Measurements from ENCODE around the gene DBN1. TPM values are rescaled to one million over a fixed set of nuclear protein-coding genes. Genes with fewer than 3 reads are reported as not detected.
A peak's percentile ranks its signal among the peaks of the same experiment; 100 is the strongest.

The DBN1 gene
- total and polyA plus RNA-seq, 2 donors (not counting 1 experiment from before 2014, with no cell fraction given) = 1.4 to 1.9 TPM

DNA sequence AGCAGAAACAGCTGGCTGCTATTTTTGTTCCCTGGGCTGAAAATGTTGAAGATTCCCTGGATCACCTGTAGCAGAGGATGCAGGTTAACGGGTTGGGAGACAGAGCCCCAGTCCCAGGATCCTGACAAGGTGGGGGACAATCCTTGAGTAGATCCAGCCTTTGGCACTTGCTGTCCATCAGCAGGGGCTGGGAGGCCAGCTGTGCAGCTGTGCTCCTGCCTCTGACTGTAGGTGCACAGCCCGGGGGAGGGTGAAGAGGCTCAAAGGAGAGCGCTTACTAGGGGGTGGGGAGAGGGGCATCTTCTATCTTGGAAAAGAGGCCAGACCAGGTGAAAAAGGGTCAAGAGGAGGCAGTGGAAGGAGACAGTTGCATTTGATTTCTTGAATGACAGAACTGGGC lies 46.8 kb upstream of the DBN1 start:
- POLR2A ChIA-PET = interaction anchor here (0.6 kb wide), 1 partner anchor 598 kb away, joined by 3 read pairs; no protein-coding TSS in a partner anchor
- Mint-ChIP-seq H3K4me1 (peaks cover 42% of the 10 kb centered on the region), H3K4me3 (no peak overlapping the region), H3K27me3 (no peaks in the 10 kb centered on the region), H3K27ac (peak overlapping the region; percentile 2), H3K9me3 (ENCODE audit: insufficient read depth) (no peaks in the 10 kb centered on the region)
- Histone ChIP-seq H3K4me1 (ENCODE audit: control insufficient read depth in 2 of 2, insufficient read depth in 2 of 2, low read length in 2 of 2) (peaks cover 7 to 27% of the 10 kb centered on the region in 2 donors), H3K27ac (ENCODE audit: low read length in 2 of 2) (no peak overlapping the region), H3K4me3 (ENCODE audit: control extremely low read depth in 1 of 5, extremely low read depth in 1 of 5, insufficient read depth in 1 of 5, low read depth in 2 of 5, low read length in 4 of 5) (no peak overlapping the region), H2AFZ (ENCODE audit: insufficient read depth, low read depth, low read length, poor library complexity, severe bottlenecking) (no peak overlapping the region), H3K27me3 (replicated peaks in 1 of 4; ENCODE audit: control extremely low read depth in 1 of 4, control insufficient read depth in 3 of 4, insufficient read depth in 4 of 4, low read length in 3 of 4) (no peaks in the 10 kb centered on the region), H3K9me3 (ENCODE audit: control extremely low read depth in 1 of 3, control insufficient read depth in 2 of 3, insufficient read depth in 1 of 3, low read length in 2 of 3) (no peaks in the 10 kb centered on the region), H3K79me2 (ENCODE audit: control insufficient read depth, insufficient read depth, low read length) (peaks cover 39% of the 10 kb centered on the region), H3K9ac (ENCODE audit: low read length) (no peak overlapping the region), H4K20me1 (ENCODE audit: control insufficient read depth, insufficient read depth, low read length, poor library complexity, severe bottlenecking) (peaks cover 26% of the 10 kb centered on the region), H3K4me2 (replicated peaks; ENCODE audit: low read depth, low read length, poor library complexity, severe bottlenecking) (no peak overlapping the region), H3K36me3 (replicated peaks in 1 of 2; ENCODE audit: control extremely low read depth in 1 of 2, control insufficient read depth in 1 of 2, extremely low read depth in 1 of 2, insufficient read depth in 2 of 2, low read length in 1 of 2) (peaks cover 0 to 47% of the 10 kb centered on the region in 2 experiments)
- no peak for TF ChIP-seq EZH2 (IDR thresholded peaks at IDR 0.05; ENCODE audit: borderline replicate concordance, insufficient read depth, low read depth, low read length, poor library complexity, severe bottlenecking)
- TF ChIP-seq, protein P1, sequence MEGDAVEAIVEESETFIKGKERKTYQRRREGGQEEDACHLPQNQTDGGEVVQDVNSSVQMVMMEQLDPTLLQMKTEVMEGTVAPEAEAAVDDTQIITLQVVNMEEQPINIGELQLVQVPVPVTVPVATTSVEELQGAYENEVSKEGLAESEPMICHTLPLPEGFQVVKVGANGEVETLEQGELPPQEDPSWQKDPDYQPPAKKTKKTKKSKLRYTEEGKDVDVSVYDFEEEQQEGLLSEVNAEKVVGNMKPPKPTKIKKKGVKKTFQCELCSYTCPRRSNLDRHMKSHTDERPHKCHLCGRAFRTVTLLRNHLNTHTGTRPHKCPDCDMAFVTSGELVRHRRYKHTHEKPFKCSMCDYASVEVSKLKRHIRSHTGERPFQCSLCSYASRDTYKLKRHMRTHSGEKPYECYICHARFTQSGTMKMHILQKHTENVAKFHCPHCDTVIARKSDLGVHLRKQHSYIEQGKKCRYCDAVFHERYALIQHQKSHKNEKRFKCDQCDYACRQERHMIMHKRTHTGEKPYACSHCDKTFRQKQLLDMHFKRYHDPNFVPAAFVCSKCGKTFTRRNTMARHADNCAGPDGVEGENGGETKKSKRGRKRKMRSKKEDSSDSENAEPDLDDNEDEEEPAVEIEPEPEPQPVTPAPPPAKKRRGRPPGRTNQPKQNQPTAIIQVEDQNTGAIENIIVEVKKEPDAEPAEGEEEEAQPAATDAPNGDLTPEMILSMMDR (IDR thresholded peaks at IDR 0.05) = no peak
- CTCF ChIA-PET = no interaction called here
- DNase-seq = no peak
- 90% methylated on average over 3 of the region's 3 CpGs for WGBS (ENCODE audit: insufficient coverage)
- intact Hi-C loops (cut with micrococcal nuclease) = no loop called here
- ATAC-seq (ENCODE audit: low read depth) = no peak

DNA sequence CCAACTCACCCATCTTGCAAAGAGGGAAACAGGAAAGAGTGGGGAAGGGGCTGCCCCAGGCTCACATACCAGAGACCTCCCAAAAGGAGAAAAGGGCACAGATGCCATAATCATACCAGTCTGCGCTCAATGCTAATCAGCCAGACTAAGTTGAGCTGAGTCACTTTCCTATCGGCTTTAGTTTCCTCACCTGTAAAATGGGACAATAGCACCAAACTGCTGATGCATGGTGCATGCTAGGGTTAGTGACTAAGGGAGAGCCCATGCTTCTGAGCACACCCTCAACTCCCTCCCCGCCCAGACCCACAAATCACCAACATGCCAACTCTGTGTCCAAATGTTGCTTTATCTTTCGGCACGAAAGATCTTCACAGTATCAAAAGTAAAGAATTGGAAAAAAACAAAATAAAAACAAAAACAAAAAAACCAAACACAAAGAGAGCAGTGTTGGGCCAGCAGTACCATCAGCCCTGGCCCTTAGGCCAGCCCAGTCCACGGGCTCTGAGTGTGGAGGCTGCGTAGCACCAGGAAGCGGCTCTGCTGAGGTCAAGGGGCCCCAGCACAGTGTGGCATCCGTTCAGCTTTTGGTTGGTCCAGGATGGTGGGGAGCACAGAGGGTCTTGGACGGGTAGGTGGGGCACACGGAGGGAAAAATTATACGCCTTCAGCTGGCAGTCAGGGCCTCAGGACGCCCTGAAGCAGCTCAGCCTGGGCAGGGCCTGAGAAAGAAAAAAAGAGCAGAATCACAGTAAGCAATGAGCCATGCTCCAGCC lies 46.2 kb upstream of the DBN1 start:
- Mint-ChIP-seq H3K4me3 (no peak overlapping the region), H3K27ac (no peak overlapping the region), H3K27me3 (no peaks in the 10 kb centered on the region), H3K9me3 (ENCODE audit: insufficient read depth) (no peaks in the 10 kb centered on the region), H3K4me1 (peaks cover 44% of the 10 kb centered on the region)
- Histone ChIP-seq H3K79me2 (ENCODE audit: control insufficient read depth, insufficient read depth, low read length) (peaks cover 45% of the 10 kb centered on the region), H3K4me2 (replicated peaks; ENCODE audit: low read depth, low read length, poor library complexity, severe bottlenecking) (no peak overlapping the region), H3K27ac (ENCODE audit: low read length in 2 of 2) (peak overlapping the region in 1 of 2 donors; percentile 26), H3K4me1 (ENCODE audit: control insufficient read depth in 2 of 2, insufficient read depth in 2 of 2, low read length in 2 of 2) (peaks cover 7 to 27% of the 10 kb centered on the region in 2 donors), H3K4me3 (ENCODE audit: control extremely low read depth in 1 of 5, extremely low read depth in 1 of 5, insufficient read depth in 1 of 5, low read depth in 2 of 5, low read length in 4 of 5) (no peak overlapping the region), H3K36me3 (replicated peaks in 1 of 2; ENCODE audit: control extremely low read depth in 1 of 2, control insufficient read depth in 1 of 2, extremely low read depth in 1 of 2, insufficient read depth in 2 of 2, low read length in 1 of 2) (peaks cover 0 to 49% of the 10 kb centered on the region in 2 experiments), H4K20me1 (ENCODE audit: control insufficient read depth, insufficient read depth, low read length, poor library complexity, severe bottlenecking) (peaks cover 31% of the 10 kb centered on the region), H3K27me3 (replicated peaks in 1 of 4; ENCODE audit: control extremely low read depth in 1 of 4, control insufficient read depth in 3 of 4, insufficient read depth in 4 of 4, low read length in 3 of 4) (no peaks in the 10 kb centered on the region), H2AFZ (ENCODE audit: insufficient read depth, low read depth, low read length, poor library complexity, severe bottlenecking) (no peak overlapping the region), H3K9me3 (ENCODE audit: control extremely low read depth in 1 of 3, control insufficient read depth in 2 of 3, insufficient read depth in 1 of 3, low read length in 2 of 3) (no peaks in the 10 kb centered on the region), H3K9ac (ENCODE audit: low read length) (no peak overlapping the region)
- no peak for ATAC-seq (ENCODE audit: low read depth)
- WGBS (ENCODE audit: insufficient coverage) = 82% methylated on average over 8 of the region's 13 CpGs
- intact Hi-C loops (cut with micrococcal nuclease) = no loop called here
- DNase-seq = no peak
- POLR2A ChIA-PET = no interaction called here
- TF ChIP-seq, protein P1 (IDR thresholded peaks at IDR 0.05) = no peak
- TF ChIP-seq EZH2 (IDR thresholded peaks at IDR 0.05; ENCODE audit: borderline replicate concordance, insufficient read depth, low read depth, low read length, poor library complexity, severe bottlenecking) = no peak
- CTCF ChIA-PET = interaction anchor here (1.1 kb wide), 1 partner anchor 62 kb away, joined by 3 read pairs; no protein-coding TSS in a partner anchor

Data from B cell (primary cell).